ENCODE results near the gene PAQR5.
A peak's percentile ranks its signal among the peaks of the same experiment; 100 is the strongest.
"Not testable (repeated sequence)": the region's sequence is repeated elsewhere in the genome, so short reads cannot be mapped to it uniquely, and the experiment has no call there.

The PAQR5 gene

DNA sequence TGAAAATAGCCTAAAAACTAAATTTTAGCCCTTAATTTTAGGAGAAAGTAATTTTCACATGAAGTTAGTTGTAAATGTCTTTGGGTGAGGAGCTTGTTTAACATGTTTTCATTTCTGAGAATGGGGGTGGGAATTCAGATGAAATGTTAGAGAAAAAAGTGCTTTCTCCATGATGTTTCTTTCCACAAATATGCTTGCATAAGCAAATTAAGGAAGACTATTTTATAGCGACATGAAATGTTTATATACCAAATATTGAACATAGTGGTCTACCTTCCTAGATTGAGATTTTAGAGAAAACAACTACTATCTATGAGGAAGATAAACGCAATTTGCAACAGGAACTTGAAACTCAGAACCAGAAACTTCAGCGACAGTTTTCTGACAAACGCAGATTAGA lies 140.9 kb downstream of the PAQR5 start:
- H3K4me1 ChIP-seq (ENCODE audit: control insufficient read depth, insufficient read depth, low read length): no peaks in the 10 kb centered on the region
- no peak overlapping the region for H3K9ac ChIP-seq (ENCODE audit: low read length)
- no peaks in the 10 kb centered on the region for H3K36me3 ChIP-seq (ENCODE audit: control insufficient read depth, insufficient read depth, low read length, severe bottlenecking)
- H3K9me3 ChIP-seq (ENCODE audit: control insufficient read depth, low read length): no peaks in the 10 kb centered on the region
- H3K27me3 ChIP-seq (replicated peaks; ENCODE audit: control insufficient read depth, insufficient read depth, low read length): no peaks in the 10 kb centered on the region
- no peak for DNase-seq (ENCODE audit: low read depth)
- no peak overlapping the region for H3K4me3 ChIP-seq (ENCODE audit: low read length)

DNA sequence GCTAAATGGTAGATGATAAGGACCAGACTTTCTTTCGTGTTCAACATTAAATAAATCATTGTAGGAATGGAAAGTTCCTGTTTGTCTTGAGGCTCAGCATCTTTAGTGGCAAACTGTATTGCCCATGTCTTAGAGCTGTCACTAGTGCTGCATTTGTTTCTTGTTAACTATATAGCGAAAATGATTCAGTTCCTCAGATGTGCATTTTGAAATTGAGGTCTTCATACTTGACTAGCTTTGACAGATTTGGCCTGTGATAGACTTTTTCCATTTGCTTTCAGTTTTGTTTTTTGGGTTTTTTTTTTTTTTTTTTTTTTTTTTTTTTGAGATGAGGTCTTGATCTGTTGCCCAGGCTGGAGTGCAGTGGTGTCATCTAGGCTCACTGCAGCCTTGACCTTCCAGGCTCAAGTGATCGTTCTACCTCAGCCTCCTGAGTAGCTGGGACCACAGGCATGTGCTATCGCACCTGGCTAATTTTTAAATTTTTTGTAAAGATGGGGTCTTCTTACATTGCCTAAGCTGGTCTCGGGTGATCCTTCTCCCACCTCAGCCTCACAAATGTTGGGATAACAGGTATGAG lies 144.4 kb downstream of the PAQR5 start:
- Histone ChIP-seq H3K27me3 (replicated peaks; ENCODE audit: control insufficient read depth, insufficient read depth, low read length) (no peaks in the 10 kb centered on the region), H3K4me3 (ENCODE audit: low read length) (no peak overlapping the region), H3K4me1 (ENCODE audit: control insufficient read depth, insufficient read depth, low read length) (no peaks in the 10 kb centered on the region), H3K9ac (ENCODE audit: low read length) (no peak overlapping the region), H3K36me3 (ENCODE audit: control insufficient read depth, insufficient read depth, low read length, severe bottlenecking) (no peaks in the 10 kb centered on the region), H3K9me3 (ENCODE audit: control insufficient read depth, low read length) (no peaks in the 10 kb centered on the region)
- DNase-seq (ENCODE audit: low read depth): peak; percentile 62

DNA sequence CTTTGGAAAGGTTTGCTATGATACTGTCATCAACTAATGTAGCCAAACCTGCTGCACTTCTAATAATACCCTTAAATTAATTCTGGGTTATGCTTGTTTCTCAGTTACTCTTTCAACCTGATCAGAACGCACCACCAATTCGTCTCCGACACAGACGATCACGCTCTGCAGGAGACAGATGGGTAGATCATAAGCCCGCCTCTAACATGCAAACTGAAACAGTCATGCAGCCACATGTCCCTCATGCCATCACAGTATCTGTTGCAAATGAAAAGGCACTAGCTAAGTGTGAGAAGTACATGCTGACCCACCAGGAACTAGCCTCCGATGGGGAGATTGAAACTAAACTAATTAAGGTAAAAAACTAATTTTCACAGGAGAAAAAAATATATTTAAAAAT lies 146.0 kb downstream of the PAQR5 start:
- Histone ChIP-seq H3K27me3 (replicated peaks; ENCODE audit: control insufficient read depth, insufficient read depth, low read length) (no peaks in the 10 kb centered on the region), H3K4me3 (ENCODE audit: low read length) (no peak overlapping the region), H3K9ac (ENCODE audit: low read length) (no peak overlapping the region), H3K4me1 (ENCODE audit: control insufficient read depth, insufficient read depth, low read length) (no peaks in the 10 kb centered on the region), H3K9me3 (ENCODE audit: control insufficient read depth, low read length) (no peaks in the 10 kb centered on the region), H3K36me3 (ENCODE audit: control insufficient read depth, insufficient read depth, low read length, severe bottlenecking) (no peaks in the 10 kb centered on the region)
- no peak for DNase-seq (ENCODE audit: low read depth)

DNA sequence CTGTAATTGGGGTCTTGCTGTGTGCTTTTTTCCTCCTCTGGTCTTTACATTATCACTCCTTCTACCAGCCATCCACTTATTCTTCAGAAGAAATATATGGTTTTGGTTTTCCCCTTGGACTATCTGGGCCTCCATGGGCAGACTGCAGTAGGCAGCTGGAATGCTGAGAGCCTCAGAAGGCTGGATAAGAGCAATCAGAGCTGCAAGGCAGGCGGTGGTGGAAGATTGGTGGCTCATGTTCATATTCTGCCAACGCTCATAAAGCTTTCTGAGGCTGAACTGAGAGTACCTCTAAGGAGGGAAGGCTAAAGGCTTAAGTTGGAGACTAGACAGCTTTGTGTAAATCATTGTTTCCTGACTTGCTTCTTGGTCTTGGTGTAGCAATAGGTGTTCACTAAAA lies 148.2 kb downstream of the PAQR5 start:
- H3K27me3 ChIP-seq (replicated peaks; ENCODE audit: control insufficient read depth, insufficient read depth, low read length): no peaks in the 10 kb centered on the region
- H3K9ac ChIP-seq (ENCODE audit: low read length): no peak overlapping the region
- H3K36me3 ChIP-seq (ENCODE audit: control insufficient read depth, insufficient read depth, low read length, severe bottlenecking): no peaks in the 10 kb centered on the region

DNA sequence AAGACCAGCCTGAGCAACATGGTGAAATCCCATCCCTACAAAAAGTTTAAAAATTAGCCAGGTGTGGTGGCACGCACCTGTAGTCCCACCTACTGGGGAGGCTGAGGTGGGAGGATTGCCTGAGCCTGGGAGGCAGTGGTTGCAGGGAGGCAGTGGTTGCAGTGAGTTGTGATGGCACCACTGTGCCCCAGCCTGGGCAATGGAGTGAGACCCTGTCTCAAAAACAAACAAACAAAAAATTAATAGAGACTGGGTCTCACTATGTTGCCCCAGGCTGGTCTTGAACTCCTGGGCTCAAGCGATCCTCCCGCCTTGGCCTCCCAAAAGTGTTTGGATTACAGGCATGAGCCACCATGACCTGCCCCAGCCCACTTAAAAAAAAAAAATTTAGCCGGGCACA lies 151.5 kb downstream of the PAQR5 start:
- not testable (repeated sequence) for H3K9ac ChIP-seq (ENCODE audit: low read length); H3K9me3 ChIP-seq (ENCODE audit: control insufficient read depth, low read length); H3K4me3 ChIP-seq (ENCODE audit: low read length); DNase-seq (ENCODE audit: low read depth); H3K27me3 ChIP-seq (replicated peaks; ENCODE audit: control insufficient read depth, insufficient read depth, low read length)
- Histone ChIP-seq H3K36me3 (ENCODE audit: control insufficient read depth, insufficient read depth, low read length, severe bottlenecking) (peaks cover 14% of the 10 kb centered on the region), H3K4me1 (ENCODE audit: control insufficient read depth, insufficient read depth, low read length) (peaks cover 19% of the 10 kb centered on the region)

More for the DNA sequence above, 148.2 kb downstream of the PAQR5 start:
- H3K9me3 ChIP-seq (ENCODE audit: control insufficient read depth, low read length): no peaks in the 10 kb centered on the region
- H3K4me3 ChIP-seq (ENCODE audit: low read length): no peak overlapping the region
- no peak for DNase-seq (ENCODE audit: low read depth)
- peaks cover 3% of the 10 kb centered on the region for H3K4me1 ChIP-seq (ENCODE audit: control insufficient read depth, insufficient read depth, low read length)

DNA sequence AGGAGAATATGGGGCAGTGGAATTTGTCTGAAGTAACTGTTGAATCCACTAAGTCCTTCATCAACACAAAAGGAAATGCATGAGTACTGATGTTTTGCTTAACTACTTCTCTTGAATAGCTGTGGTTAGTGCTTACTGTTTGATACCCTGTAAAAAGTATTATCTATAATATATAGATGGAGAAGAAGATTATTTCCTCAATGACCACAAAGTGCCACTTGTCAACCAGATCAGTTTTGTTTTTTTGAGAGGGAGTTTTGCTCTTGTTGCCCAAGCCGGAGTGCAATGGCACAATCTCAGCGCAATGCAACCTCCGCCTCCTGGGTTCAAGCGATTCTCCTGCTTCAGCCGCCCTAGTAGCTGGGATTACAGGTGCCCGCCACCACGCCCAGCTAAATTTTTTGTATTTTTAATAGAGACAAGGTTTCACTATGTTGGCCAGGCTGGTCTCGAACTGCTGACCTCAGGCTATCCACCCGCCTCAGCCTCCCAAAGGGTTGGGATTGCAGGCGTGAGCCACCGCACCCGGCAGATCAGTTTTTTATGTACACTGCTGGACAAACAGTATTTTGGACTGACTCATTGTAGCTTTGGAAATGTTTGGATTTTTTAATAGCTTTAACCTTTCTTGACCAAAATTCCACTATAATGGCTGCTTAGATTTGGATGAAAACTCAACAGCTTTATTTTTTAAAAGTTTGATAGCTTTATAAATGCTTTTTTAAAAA lies 152.4 kb downstream of the PAQR5 start:
- Histone ChIP-seq H3K27me3 (replicated peaks; ENCODE audit: control insufficient read depth, insufficient read depth, low read length) (no peaks in the 10 kb centered on the region), H3K4me3 (ENCODE audit: low read length) (no peak overlapping the region), H3K4me1 (ENCODE audit: control insufficient read depth, insufficient read depth, low read length) (peaks cover 28% of the 10 kb centered on the region), H3K36me3 (ENCODE audit: control insufficient read depth, insufficient read depth, low read length, severe bottlenecking) (peaks cover 23% of the 10 kb centered on the region), H3K9ac (ENCODE audit: low read length) (peak overlapping the region; percentile 98), H3K9me3 (ENCODE audit: control insufficient read depth, low read length) (no peaks in the 10 kb centered on the region)
- no peak for DNase-seq (ENCODE audit: low read depth)

DNA sequence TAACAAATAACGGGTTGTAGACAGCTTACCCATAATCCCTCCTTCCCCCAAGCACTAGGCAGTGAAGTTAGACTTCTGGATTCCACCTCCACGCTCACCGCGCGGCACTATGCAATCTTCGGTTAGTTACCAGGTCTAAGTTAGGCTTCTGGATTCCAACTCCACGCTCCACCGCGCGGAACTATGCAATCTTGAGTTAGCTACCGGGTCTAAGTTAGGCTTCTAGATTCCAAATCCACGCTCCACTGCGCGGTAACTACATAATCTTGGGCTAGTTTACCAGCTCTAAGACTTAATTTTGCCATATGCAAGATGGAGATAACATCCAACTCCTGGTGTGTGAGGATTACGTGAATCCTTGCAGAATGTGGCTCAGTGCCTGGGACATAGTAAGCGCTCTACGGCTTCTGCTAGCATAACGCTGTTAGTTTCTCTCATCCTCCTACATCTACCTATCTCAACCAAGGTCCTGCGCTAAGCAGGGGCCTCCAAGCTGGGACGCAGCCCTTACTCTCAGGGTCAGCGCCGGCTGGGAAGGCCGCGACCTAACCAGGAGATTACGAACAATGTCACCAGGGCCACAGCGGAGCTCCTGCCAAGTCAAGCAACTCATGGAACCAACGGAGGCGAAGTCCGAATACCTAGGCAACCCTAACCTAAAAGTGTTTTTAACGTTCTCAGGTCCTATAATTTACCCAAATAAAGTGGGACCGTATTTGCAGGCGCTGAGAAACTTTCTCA lies 153.4 kb downstream of the PAQR5 start:
- H3K36me3 ChIP-seq (ENCODE audit: control insufficient read depth, insufficient read depth, low read length, severe bottlenecking): peaks cover 33% of the 10 kb centered on the region
- no peaks in the 10 kb centered on the region for H3K9me3 ChIP-seq (ENCODE audit: control insufficient read depth, low read length)
- peak overlapping the region; percentile 100 for H3K4me3 ChIP-seq (ENCODE audit: low read length)
- peak overlapping the region; percentile 98 for H3K9ac ChIP-seq (ENCODE audit: low read length)
- H3K27me3 ChIP-seq (replicated peaks; ENCODE audit: control insufficient read depth, insufficient read depth, low read length): no peaks in the 10 kb centered on the region
- peak; percentile 28 for DNase-seq (ENCODE audit: low read depth)
- peaks cover 28% of the 10 kb centered on the region for H3K4me1 ChIP-seq (ENCODE audit: control insufficient read depth, insufficient read depth, low read length)

DNA sequence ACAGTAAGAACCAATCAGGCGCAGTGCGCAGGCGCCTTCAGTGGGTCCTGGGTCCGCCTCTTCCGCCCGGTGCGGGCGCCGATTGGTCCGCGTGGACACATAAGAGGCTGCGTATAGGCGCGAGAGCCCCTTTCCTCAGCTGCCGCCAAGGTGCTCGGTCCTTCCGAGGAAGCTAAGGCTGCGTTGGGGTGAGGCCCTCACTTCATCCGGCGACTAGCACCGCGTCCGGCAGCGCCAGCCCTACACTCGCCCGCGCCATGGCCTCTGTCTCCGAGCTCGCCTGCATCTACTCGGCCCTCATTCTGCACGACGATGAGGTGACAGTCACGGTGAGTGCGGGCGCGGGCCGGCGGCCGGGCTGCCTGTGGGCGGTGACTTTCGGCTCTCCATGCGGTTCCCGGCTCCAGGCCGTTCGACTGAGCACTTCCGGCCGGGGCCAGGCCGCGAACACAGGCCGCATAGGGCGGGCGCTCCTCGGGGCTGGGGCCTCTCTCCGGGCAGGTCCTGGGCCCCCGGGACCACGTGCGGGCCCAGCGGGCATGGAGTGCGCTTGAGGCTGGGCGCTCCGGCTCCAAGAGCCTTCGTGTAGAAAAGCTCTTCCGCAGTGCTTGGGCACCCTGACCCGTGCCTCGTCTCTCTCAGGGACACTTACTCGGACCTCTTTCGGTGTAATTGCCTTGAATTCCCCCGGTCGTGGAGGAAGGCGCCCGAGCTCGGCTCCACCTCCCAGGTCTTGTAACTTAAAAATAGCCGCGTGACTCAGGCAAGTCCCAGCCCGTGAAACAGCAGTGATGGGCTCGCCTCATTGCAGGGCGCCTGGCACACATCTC lies 154.2 kb downstream of the PAQR5 start, which contains the start of gene RPLP1:
TSS of gene RPLP1 (plus strand) at position 127 of the 830 bp plus-strand sequence. CDS start at position 258, 131 bp downstream.
- H3K36me3 ChIP-seq (ENCODE audit: control insufficient read depth, insufficient read depth, low read length, severe bottlenecking): peaks cover 37% of the 10 kb centered on the region
- H3K9me3 ChIP-seq (ENCODE audit: control insufficient read depth, low read length): no peaks in the 10 kb centered on the region

DNA sequence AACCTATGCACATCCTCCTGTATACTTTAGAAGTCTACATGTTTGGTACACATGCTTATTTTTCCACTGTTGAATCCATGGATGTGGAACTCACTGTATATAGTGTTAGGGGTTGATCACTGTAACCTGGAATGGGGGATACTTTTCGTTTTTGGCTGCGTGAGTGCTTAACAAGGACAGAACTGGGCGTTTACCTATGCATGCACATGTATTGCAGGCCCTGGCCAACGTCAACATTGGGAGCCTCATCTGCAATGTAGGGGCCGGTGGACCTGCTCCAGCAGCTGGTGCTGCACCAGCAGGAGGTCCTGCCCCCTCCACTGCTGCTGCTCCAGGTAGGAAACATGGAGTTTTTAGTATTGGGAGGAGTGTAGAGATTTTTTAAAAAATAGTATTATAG lies 156.2 kb downstream of the PAQR5 start:
- Histone ChIP-seq H3K4me1 (ENCODE audit: control insufficient read depth, insufficient read depth, low read length) (peaks cover 39% of the 10 kb centered on the region), H3K9ac (ENCODE audit: low read length) (peak overlapping the region; percentile 98), H3K27me3 (replicated peaks; ENCODE audit: control insufficient read depth, insufficient read depth, low read length) (no peaks in the 10 kb centered on the region), H3K9me3 (ENCODE audit: control insufficient read depth, low read length) (no peaks in the 10 kb centered on the region), H3K36me3 (ENCODE audit: control insufficient read depth, insufficient read depth, low read length, severe bottlenecking) (peaks cover 37% of the 10 kb centered on the region), H3K4me3 (ENCODE audit: low read length) (peak overlapping the region; percentile 100)
- DNase-seq (ENCODE audit: low read depth): no peak

More for the DNA sequence above, 154.2 kb downstream of the PAQR5 start, which contains the start of gene RPLP1:
- no peaks in the 10 kb centered on the region for H3K27me3 ChIP-seq (replicated peaks; ENCODE audit: control insufficient read depth, insufficient read depth, low read length)
- H3K4me3 ChIP-seq (ENCODE audit: low read length): peak within 1 kb of the TSS; percentile 100
- DNase-seq (ENCODE audit: low read depth): peak; percentile 98
- peak within 1 kb of the TSS; percentile 98 for H3K9ac ChIP-seq (ENCODE audit: low read length)
- peaks cover 28% of the 10 kb centered on the region for H3K4me1 ChIP-seq (ENCODE audit: control insufficient read depth, insufficient read depth, low read length)

DNA sequence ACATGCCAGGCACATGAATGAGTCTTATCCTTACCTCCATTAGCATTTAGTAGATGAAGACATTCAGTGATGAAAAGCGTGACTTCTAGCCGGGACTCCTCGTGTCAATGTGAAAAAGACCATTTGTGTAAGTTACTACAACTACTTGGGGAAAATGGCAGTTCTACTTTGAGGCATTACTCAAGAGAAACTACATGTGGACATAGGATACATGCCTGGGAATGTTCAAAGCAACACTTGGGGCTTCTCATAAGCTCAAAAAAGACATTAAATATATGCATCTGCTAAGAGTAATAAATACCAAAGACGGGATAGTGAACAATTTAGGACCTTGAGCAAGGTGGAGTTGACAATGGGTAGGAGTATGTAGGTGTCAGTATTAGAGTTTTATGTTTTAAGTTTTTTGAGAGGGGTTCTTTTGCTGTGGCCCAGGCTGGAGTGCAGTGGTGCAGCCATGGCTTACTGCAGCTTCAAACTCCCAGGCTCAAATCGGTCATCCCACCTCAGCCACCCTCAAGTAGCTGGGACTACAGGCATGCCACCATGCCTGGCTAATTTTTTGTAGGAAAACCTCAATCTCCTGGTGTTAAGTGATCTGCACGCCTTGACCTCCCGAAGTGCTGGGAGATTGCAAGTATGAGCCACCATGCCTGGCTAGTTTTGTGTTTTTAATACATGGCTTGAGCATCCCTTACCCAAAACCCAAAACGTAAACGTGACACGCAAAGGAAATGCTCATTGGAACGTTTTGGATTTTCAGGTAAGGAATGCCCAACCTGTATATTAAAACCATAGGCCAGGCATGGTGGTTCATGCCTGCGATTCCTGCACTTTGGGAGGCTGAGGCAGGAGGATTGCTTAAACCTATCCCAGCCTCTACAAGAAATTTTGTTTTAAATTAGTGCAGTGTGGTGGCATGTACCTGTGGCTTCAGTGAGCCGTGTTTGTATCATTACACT lies 157.8 kb downstream of the PAQR5 start:
- DNase-seq (ENCODE audit: low read depth): no peak
- Histone ChIP-seq H3K4me1 (ENCODE audit: control insufficient read depth, insufficient read depth, low read length) (peaks cover 39% of the 10 kb centered on the region), H3K27me3 (replicated peaks; ENCODE audit: control insufficient read depth, insufficient read depth, low read length) (no peaks in the 10 kb centered on the region), H3K36me3 (ENCODE audit: control insufficient read depth, insufficient read depth, low read length, severe bottlenecking) (peaks cover 37% of the 10 kb centered on the region), H3K9ac (ENCODE audit: low read length) (no peak overlapping the region), H3K9me3 (ENCODE audit: control insufficient read depth, low read length) (no peaks in the 10 kb centered on the region), H3K4me3 (ENCODE audit: low read length) (no peak overlapping the region)

Data from adipocyte (in vitro differentiated cells).